DOHH2 (cell line): ENCODE data around the gene CARMIL1.

Experiments used
- EZH2phosphoT487 ChIP-seq: fragments of 200-600 bp; sonication (generic); IDR thresholded peaks from 2 replicates; pipeline ENCODE4 v1.6.1; 2017; ENCODE audit warnings: borderline replicate concordance, mild to moderate bottlenecking, antibody characterized with exemption, low read length, moderate library complexity, mixed read lengths
- TF ChIP-seq, protein P1 (sequence below): fragments of 200-600 bp; sonication (generic); IDR thresholded peaks from one replicate; pipeline ENCODE4 v1.5.1; 2014; ENCODE audit warnings: antibody characterized with exemption, mild to moderate bottlenecking, low read depth, low read length; ENCODE audit not compliant: poor library complexity, severe bottlenecking

GRCh38 chr6:25397406-25397805 lies 118.2 kb downstream of the CARMIL1 start:
- TF ChIP-seq, protein P1, sequence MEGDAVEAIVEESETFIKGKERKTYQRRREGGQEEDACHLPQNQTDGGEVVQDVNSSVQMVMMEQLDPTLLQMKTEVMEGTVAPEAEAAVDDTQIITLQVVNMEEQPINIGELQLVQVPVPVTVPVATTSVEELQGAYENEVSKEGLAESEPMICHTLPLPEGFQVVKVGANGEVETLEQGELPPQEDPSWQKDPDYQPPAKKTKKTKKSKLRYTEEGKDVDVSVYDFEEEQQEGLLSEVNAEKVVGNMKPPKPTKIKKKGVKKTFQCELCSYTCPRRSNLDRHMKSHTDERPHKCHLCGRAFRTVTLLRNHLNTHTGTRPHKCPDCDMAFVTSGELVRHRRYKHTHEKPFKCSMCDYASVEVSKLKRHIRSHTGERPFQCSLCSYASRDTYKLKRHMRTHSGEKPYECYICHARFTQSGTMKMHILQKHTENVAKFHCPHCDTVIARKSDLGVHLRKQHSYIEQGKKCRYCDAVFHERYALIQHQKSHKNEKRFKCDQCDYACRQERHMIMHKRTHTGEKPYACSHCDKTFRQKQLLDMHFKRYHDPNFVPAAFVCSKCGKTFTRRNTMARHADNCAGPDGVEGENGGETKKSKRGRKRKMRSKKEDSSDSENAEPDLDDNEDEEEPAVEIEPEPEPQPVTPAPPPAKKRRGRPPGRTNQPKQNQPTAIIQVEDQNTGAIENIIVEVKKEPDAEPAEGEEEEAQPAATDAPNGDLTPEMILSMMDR, result no peak
- no peak for TF ChIP-seq EZH2phosphoT487
